GM21360 (cell line): ENCODE results near the gene ASPHD2.
A peak's percentile ranks its signal among the peaks of the same experiment; 100 is the strongest.

Experiments
- ATAC-seq: cut with Tn5 transposase; IDR thresholded peaks from one replicate; pipeline ENCODE4 v1.9.1; 2021; ENCODE audit warnings: mild to moderate bottlenecking, moderate library complexity; ENCODE audit not compliant: unreplicated experiment

Gene ASPHD2

DNA sequence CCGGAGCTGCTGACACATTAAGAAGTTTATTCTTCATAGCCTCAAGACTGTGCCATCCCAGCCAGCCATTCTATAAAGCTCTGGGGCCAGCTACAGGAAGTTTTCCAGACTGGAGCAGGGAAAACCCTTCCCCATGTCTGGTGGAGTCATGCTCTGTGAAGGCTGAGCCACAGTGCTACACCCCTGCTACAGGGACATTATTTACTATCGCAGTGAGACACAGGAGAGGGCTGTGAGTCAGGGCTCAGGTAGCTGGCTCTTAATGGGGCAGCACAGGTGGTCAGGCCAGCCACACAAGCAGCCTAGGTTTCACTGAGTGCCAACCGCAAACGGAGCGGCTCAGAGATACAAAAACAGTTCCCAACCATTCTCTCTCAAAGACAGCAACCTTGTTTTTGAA lies 42.5 kb downstream of the ASPHD2 start:
- ATAC-seq = no peak

DNA sequence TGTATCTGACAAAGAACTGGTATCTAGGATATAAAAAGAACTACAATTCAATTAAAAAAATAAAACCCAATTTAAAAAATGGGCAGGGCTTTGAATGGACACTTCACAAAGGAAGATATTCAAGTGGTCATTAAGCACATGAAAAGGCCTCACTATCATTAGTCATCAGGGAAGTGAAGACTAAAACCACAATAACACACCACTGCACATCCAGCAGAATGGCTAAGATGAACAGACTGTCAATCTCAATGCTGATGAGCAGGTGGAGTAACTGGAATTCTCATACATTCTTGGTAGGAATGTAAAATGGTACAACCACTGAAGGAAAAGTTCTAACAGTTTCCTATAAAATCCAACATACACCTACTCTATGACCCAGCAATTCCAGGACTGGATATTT lies 45.6 kb downstream of the ASPHD2 start:
- no peak for ATAC-seq

DNA sequence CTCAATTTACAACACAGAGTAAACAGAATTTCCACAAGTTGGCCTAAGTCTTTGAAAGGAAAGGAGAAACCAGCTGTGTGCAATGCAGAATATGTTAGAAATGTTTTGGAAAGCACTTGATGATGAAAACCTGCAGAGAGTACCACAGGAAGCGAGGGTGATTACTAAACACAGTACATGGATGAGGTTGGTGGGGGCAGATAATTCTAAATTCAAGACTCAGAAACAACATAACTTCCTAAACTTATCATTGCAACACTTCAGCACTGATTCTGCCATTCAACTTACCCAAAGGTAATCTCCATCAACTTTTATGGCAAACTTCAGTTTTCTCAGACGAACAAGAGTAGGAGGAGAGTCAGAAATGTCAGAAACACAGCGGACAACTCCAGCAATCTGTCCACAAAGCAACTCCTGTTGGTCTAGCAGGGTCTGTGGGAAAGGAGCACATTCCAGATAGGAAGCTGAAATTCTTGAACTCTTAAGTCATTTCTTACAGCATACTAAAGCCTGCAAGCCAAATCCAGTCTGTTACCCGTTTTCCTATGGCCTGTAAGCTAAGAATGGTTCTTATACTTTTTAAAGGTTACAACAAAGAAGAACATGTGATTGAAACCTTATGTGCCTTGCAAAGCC lies 47.8 kb downstream of the ASPHD2 start:
- ATAC-seq = no peak

DNA sequence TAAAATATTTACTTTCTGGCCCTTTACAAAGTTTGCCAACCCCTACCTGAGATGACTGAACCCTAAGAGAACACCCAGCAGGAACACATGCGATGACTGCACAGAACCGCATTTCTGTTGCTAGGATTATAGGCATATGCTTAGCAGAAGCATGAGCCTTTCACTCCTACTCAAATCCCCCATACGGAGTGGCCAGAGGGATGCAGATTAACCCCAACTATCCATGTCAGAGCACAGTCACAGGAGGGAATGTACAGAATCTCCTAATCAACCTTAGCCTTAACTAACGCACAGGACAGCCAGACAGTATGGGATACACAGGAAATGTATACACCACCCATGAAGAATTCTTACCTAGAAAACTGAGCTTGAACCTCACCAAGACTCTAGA lies 48.3 kb downstream of the ASPHD2 start:
- no peak for ATAC-seq

DNA sequence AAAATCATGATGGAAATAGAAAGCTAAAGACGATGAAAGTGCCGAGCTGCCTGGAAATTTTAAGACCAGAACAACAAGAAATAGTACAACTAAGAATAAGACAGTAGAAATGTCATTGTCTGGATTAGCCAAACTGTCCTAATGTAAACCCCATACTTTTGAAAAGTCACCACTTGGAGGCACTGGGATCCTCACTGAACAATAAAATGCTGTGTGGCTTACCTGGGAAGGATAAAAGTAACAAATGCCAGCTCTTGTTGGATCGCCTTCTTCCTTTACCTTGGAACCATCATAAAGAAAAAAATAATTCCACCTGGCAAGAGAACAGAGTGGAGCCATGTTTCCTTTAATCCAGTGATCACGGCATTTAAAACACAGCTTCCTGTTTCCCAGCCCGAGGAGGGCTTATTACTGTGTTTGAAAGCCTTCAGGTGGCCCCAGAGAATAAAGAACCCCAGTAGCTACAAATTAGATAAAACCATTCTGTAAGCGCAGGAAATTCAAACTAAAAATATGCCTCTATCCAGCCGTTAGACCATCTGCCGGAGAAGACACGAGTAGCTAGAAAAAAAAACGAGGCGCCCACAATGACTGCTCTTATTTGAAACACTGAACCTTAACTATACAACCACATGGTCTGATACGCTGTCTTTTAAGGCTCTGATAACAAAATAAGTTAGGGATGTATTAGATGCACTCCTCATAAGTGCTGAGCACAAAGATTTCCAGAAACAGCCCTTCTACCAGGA lies 50.2 kb downstream of the ASPHD2 start:
- ATAC-seq = no peak

DNA sequence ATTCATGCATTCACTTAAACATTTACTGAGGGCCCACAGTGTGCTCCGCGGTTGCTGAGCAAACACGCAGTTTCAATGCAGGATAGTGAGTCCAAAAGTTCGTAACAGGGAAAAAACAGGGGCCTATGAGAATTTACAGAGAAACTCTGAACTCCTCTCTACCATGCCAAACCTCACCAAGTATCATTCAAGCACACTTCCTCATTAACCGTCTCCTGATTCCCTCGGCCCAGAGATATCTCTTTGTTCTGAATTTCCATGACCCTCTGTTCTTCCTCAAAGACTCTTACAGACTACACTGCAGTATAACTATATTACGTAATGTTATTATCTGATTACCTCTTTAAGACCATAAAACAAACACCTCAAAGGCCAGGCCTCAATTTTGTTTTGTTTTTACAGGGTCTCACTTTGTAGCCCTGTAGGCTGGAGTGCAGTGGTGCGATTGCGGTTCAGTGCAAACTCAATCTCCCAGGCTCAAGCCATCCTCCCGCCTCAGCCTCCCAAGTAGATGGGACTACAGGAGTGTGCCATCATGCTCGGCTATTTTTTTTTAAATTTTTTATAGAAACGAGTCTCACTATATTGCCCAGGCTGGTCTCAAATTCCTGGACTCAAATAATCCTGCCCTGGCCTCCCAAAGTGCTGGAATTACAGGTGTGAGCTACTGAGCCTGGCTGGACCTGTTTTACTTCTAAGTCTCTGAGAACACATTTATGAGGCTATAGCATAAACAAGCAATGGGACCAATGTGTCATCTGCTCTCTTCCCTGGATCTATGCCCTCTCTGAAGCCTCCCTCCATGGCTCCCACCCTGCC lies 50.9 kb downstream of the ASPHD2 start:
- no peak for ATAC-seq

DNA sequence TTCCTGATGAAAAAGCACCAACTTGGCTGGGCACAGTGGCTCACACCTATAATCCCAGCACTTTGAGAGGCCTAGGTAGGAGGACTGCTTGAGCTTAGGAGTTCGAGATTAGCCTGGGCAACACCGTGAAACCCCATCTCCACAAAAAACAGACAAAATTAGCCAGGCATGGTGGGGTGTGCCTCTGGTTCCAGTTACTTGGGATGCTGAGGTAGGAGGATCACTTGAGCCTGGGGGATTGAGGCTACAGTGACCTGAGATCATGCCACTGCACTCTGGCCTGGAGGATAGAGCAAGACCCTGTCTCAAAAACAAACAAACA lies 51.5 kb downstream of the ASPHD2 start:
- ATAC-seq = no peak

DNA sequence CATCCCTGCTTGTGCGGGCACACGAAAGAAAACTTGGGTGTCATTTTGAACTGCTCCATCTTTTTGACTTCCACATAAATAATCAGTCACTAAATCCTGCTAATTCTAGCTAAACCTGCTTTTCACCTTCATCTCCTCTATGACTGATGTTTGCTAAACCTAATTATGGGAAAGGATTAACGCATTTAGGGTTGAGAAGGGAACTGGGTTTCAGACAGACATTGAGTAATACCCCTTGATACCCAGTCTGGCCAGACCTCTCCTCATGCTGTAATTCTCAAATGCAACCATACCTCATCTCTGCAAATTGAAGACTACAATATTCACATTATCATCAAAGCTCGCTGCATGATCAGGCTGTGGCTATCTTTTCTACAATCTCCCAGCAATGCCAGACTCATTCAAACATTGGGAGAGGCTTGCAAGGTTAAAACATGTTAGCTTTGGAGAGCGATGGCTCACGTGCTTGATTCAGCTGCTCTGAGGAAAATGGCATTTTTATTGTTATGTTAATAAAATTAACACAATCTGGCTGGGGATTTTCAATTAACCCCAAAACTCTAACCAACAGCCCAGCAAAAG lies 52.1 kb downstream of the ASPHD2 start:
- ATAC-seq = no peak

DNA sequence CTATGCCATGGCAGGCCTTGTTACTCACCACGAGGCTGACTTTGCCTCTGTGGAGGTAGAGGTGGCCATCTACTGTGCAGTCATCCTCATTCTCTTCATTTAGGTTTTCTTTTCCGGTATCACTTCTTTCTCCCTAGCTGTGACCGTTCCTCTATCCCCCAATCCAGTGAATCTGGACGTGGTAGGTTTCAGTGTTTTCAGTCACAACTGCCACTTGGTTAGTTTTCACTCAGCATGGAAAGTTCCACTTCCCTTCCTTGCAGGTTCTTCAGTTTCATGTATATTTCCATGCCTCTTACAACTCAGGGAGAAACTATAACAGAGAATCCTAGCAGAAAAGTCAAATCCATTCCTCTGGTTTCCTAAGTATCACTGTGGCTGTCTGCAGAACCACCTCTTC lies 52.6 kb downstream of the ASPHD2 start:
- ATAC-seq = no peak

DNA sequence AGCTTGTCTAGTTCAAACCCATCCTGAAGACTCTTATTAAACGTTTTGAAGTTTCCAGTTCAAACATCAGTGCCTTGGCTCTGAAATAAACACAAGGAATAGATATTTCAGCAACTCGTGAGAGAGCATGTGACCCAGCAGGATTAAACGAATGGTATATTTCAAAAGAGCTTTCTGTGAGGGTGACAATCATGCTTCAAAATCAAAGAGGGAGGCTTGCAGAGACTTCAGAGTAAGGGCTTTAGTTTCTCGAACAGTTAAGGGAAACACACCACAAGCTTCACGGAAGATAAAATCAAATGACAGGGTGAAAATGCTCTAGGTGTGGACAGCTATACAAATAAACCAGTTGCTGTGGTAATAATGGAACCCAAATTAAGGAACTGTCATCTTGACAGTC lies 53.1 kb downstream of the ASPHD2 start:
- ATAC-seq = no peak

DNA sequence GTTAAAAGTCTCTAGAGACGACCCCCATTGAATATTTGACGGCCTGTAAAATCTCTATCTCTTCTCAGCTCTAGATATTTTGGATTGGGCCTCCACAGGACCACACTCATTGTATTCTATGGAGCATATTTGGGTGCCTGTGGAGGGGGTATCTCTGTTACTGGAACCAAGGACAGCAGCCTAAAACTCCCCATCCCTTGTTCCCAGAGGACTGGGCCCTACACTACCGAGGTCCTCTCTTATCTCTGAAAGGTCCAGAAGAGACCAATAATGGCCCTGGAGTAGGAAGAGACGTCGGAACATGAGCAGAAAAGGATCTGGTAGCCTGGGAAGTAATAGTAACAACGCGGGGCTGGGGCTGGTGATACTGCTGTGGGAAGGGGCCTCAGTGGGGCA lies 54.0 kb downstream of the ASPHD2 start:
- ATAC-seq = no peak

DNA sequence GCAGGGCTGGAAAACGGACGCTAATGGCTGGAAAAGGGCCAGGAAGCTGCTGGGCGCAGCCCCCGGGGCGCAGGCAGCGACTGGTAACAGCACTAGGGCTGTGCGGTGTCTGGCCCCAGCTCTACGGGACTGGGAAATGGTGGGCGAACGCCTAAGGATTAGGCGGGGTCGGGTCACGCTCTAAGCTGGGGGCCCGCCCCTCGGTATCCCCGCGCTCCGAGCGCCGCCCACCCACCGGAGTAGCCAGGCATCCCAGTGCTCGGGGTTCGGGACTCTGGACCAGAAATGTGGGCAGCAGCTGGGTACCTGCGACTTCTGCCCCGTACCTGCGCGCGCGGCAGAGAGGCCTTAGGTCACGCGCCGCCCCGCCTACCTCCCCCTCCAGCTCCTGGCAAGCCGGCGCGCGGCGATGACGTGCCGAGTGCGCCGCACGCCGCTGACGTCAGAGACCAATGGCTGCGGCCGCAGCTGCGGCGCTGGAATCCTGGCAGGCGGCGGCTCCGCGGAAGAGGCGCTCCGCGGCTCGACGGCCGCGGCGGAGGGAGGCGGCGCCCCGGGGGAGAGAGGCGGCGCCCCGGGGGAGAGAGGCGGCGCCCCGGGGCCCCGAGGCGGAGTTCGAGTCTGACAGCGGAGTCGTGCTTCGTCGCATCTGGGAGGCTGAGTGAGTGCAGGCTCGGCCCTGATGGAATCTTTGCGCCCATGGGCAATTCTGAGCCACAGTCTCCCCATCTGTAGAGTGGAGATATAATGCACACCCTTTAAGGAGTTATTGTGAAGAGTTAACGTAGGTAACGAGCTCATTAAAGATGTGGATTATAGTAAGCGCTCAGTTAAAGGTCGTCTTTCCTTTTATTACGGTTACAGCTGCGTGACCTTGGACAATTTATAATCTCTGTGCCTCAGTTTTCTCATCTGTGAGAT lies 54.6 kb downstream of the ASPHD2 start, which contains the start of the genes HPS4 and SRRD:
HPS4 (minus strand) TSS at position 345 of the 921 bp plus-strand sequence. CDS start 2,021 bp downstream, outside the sequence.
SRRD (plus strand) TSS at position 439 of the 921 bp plus-strand sequence; CDS start at position 453, 14 bp downstream.
- ATAC-seq = peak; percentile 71

DNA sequence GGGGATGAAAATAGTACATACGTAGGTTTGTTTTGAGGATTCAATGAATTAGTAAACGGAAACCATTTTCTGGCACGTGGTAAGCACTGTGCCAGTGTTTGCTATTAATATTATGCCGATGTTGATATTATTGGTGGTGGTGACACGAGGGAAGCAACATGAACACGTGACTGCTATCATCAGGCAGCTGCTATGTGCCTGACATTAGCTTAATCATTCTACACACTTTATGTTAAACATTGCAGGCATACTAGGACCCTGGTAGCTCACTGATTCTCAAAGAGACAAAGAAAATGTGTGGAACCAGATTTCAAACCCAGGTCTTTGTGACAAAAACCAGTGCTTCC lies 55.3 kb downstream of the ASPHD2 start:
- no peak for ATAC-seq

DNA sequence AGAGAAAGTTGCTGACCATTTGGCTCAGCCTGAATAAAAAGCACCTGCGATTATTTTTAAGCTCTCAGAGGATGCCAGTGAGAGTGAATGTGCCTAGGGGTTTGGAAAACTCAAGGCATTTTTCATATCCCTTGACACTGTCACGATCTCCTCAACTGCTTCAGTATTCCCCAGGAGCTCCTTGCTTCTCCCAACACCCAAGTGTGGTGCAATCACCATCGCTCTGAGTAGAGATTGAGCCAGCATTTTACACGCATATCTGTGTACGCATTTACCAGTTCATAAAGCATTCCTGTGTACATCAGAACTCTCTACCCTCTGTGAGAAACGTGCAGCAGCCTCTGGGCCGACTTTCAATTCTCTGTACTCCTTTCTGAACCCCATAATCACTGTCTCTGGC lies 56.0 kb downstream of the ASPHD2 start:
- no peak for ATAC-seq

DNA sequence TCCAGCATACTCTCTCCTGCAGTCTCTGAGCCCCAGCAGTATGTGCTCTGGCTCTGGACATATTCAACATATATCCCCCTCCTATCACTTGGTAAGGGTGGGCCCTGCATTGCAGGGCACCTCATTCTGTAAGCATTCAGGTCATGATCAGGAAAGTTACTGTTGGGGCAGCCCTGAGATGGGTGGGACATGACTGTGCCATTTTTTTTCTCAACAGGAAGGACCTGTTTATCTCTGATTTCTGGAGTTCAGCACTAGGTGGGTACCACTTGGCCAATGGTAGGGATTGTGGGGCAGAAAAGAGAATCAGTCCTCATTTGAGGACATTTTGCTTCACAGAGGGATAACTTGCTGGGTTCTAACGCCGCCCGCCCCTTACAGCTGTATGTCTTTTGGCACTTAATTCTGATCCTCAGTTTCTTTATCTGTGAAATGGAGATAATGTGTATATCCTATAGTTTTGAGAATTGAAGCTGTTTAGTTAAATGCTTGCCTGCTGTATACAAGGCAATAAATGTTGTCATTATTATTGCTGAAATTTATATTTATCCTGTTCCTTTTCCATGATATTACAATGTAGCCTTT lies 56.8 kb downstream of the ASPHD2 start:
- no peak for ATAC-seq

DNA sequence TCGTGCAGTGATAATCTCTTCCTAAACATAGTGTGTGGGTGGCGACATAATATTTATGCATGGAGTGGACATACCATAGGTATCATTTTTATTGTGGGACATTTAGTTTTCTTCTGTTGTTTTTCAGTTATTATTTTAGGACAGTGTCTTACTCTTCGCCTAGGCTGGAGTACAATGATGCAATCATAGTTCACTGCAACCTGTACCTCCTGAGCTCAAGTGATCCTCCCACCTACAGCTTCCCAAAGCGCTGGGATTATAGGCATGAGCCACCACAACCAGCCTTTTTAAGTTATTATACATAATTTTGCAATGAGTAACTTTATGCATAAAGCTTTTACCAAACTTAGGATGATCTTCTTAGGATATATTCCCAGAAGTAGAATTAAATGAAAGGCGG lies 57.3 kb downstream of the ASPHD2 start:
- ATAC-seq = no peak

DNA sequence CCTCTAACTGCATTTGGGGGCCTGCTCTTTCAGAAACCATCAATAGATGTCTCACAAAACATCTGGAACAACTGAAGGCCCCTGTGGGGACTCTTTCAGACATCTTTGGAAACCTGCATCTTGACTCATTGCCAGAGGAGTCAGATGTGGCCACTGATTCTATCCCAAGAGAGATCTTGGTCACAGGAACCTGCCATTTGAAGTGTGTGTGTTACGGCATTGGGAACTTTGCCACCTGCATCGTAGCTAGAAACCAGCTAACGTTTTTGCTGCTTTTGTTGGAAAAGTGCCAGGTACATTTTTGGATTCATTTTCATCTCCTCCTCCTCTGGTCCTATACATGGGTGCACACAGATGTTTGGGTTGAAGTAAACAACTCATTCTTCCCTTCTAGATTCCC lies 58.9 kb downstream of the ASPHD2 start:
- ATAC-seq = no peak

DNA sequence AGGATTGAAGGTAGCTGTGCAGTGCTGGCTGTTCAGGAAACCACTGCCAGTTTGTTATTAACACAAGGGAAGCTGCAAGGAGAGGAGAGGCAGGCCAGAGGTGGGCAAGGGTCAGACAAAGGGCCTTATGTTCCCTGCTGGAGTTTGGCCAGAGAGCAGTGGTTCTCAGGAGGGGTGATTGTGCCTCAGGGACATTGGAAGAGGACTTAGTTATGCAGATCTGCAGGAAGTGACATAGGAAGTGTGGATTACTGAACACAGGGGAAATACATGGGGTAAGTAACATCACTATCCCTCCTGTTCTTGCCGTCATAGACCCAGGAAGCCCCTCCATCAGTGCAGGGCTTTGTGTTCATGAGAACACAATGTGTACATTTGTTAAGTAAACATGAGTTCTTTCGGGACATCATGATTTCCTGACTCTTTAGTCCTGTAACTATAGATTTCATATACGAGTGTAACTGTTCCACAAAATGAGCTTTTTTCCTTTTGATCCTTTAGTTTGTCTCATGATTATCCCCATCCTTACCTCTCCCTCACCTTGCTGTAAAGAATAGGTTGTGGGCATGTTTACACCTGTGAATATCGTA lies 60.5 kb downstream of the ASPHD2 start:
- ATAC-seq = no peak

DNA sequence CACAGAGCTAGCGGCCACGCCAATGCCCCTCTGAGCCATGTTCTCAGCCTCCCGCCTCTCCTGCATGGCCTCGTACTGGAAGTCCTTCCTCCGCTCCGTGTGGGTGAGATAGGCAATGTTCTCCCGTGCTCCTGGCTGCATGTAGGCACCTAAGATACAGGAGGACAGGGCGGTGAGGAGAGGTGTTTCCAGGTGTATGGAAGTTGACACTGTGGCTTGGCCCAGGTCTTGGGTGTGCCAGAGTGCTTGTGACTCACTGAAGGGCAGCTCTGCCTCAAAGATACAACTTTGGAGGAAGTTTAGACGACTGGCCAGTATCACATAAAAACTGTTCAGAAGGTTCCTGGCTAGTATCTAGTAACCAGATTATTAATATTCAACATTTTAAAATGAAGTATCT lies 63.2 kb downstream of the ASPHD2 start:
- no peak for ATAC-seq

DNA sequence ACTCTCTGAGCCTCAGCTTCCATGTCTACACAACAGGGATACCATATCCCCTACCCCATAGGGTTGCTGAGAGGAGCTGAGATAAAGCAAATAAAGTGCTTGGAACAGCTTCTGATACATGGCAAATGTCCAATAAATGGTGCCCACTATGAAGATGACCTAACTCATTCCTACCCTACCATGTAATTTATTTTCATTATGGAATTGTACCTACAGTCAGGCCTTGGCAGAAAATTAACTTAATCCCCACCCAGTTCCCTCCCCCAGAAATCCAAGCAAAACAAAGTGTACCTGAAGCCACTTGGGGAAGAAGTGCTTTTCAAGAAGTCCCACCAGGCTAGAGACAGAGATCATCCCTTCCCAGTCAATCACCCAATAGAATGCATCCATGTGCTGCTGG lies 65.4 kb downstream of the ASPHD2 start:
- no peak for ATAC-seq
